Rectal smooth muscle tissue (tissue), 1 donor: Measurements from ENCODE around the gene PHF3.
"Not testable (repeated sequence)": the region's sequence is repeated elsewhere in the genome, so short reads cannot be mapped to it uniquely, and the experiment has no call there.

ENCODE experiments used
- H3K27ac ChIP-seq: one replicate; pipeline ENCODE4 v1.7.0; 2013; ENCODE audit warnings: low read depth, low read length, inconsistent platforms
- H3K27me3 ChIP-seq: one replicate; pipeline ENCODE4 v1.7.0; 2013; ENCODE audit warnings: low read length; ENCODE audit not compliant: control insufficient read depth, insufficient read depth
- H3K36me3 ChIP-seq: one replicate; pipeline ENCODE4 v1.7.0; 2013; ENCODE audit warnings: low read length; ENCODE audit not compliant: control insufficient read depth, insufficient read depth
- H3K4me1 ChIP-seq: one replicate; pipeline ENCODE4 v1.7.0; 2013; ENCODE audit warnings: low read length; ENCODE audit not compliant: control insufficient read depth, insufficient read depth
- H3K4me3 ChIP-seq: one replicate; pipeline ENCODE4 v1.7.0; 2013; ENCODE audit warnings: low read length
- H3K9ac ChIP-seq: one replicate; pipeline ENCODE4 v1.7.0; 2013; ENCODE audit warnings: low read length

The PHF3 gene

DNA sequence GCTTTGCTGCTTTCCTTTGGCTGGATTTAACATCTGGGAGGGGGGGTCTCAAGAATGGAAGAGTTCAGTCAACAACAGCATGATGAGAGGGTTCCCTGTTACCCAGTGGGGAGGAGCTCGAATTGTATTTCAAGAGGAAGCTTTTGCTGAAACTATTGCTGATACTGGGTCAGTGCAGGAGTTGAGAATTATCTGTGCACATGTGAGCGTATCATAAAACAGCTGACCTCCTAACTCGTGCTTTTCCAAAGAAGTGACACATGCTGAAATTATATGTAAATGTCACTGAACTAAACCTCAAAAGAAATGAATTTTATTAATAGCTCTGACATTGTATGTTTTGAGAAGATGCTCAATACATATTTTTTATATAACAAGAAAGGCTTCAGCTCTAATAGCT lies 96.3 kb downstream of the PHF3 start:
- Histone ChIP-seq H3K36me3 (no peaks in the 10 kb centered on the region), H3K27me3 (no peaks in the 10 kb centered on the region), H3K4me1 (no peaks in the 10 kb centered on the region), H3K27ac (no peak overlapping the region), H3K4me3 (no peak overlapping the region), H3K9ac (no peak overlapping the region)

DNA sequence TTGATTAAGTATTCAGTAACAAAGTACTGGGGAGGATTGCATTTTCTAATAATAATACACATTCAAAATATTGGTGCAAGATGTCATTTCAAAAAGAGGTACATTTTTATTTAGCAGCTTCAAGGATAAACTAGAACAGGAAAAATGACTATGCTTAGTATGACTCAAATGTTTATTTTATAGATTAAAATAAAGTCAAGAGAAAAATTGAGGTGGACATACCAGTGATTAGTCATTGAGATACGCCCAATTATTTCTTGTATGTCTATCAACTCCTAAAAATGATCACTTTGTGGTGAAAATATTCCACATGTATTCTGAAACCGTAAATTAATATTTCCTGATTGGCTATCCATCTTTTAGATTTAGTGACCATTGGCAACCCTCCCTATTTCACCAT lies 96.7 kb downstream of the PHF3 start:
- Histone ChIP-seq H3K27me3 (no peaks in the 10 kb centered on the region), H3K36me3 (no peaks in the 10 kb centered on the region), H3K4me1 (no peaks in the 10 kb centered on the region), H3K9ac (no peak overlapping the region), H3K27ac (no peak overlapping the region), H3K4me3 (no peak overlapping the region)

DNA sequence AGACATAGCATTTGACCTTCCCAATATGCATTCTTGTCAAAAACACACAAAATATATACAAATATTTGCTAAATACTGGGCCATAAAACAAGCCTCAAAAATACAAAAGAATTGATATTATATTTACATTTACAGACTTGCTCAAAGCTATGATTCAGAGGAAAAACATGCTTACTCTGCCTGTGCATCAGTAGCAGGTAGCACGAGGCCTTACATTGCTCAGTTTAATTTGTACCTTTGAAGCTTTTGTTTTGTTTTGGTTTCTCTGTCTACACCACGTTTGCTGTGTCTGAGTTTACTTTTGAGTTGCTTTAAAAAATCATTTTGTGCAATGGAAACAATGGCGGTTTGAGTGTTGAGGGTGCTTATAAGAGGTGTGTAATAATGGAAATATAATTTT lies 99.3 kb downstream of the PHF3 start:
- H3K36me3 ChIP-seq, result no peaks in the 10 kb centered on the region
- no peak overlapping the region for H3K27ac ChIP-seq
- H3K4me1 ChIP-seq, result no peaks in the 10 kb centered on the region
- no peaks in the 10 kb centered on the region for H3K27me3 ChIP-seq
- H3K4me3 ChIP-seq, result no peak overlapping the region
- no peak overlapping the region for H3K9ac ChIP-seq

GRCh38 chr6:63738190-63738589 lies 102.6 kb downstream of the PHF3 start:
- H3K9ac ChIP-seq, H3K4me3 ChIP-seq, H3K27ac ChIP-seq, H3K27me3 ChIP-seq, H3K36me3 ChIP-seq, H3K4me1 ChIP-seq: not testable (repeated sequence)

DNA sequence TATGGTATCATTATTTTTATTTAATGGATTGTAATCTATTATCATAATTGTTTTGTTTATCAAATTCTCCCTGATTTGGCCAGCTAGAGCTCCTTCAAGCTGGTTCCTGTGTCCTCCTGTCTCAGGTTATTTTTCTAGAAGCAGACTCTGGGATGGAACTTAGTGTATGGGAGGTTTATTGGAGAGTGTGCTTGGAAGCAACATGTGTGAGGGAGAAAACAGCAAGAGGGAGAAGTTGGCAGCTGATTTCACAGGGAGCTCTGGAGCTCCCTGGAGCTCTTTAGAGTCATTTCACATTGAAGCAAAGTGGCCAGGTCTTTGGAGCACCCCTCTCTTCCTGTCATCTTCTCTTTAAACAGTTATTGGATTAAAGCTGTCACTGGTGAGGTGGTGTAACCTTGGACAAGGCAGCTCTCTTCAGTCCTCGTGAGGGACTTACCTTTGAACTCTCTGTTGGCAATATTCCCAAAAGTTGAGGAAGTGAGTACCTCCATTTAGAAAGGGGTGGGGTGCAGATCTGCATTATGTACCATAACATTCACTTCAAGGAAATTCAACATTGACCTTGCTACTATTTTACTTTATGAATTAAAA lies 103.6 kb downstream of the PHF3 start:
- no peak overlapping the region for H3K27ac ChIP-seq
- no peak overlapping the region for H3K4me3 ChIP-seq
- H3K27me3 ChIP-seq, result no peaks in the 10 kb centered on the region
- no peaks in the 10 kb centered on the region for H3K36me3 ChIP-seq
- no peaks in the 10 kb centered on the region for H3K4me1 ChIP-seq
- H3K9ac ChIP-seq, result no peak overlapping the region

- Histone ChIP-seq H3K27me3 (no peaks in the 10 kb centered on the region), H3K4me3 (no peak overlapping the region), H3K4me1 (no peaks in the 10 kb centered on the region), H3K36me3 (no peaks in the 10 kb centered on the region), H3K27ac (no peak overlapping the region), H3K9ac (no peak overlapping the region)
These were observed 105.1 kb downstream of the PHF3 start for GRCh38 chr6:63740709-63741108.

- Histone ChIP-seq H3K27me3 (no peaks in the 10 kb centered on the region), H3K27ac (no peak overlapping the region), H3K4me3 (no peak overlapping the region), H3K36me3 (no peaks in the 10 kb centered on the region), H3K4me1 (no peaks in the 10 kb centered on the region), H3K9ac (no peak overlapping the region)
These were observed 106.5 kb downstream of the PHF3 start for GRCh38 chr6:63742060-63742459.

GRCh38 chr6:63743691-63744090 lies 108.1 kb downstream of the PHF3 start:
- no peaks in the 10 kb centered on the region for H3K36me3 ChIP-seq
- H3K4me3 ChIP-seq, result no peak overlapping the region
- no peak overlapping the region for H3K9ac ChIP-seq
- H3K27ac ChIP-seq, result no peak overlapping the region
- H3K4me1 ChIP-seq, result no peaks in the 10 kb centered on the region
- H3K27me3 ChIP-seq, result no peaks in the 10 kb centered on the region

- Histone ChIP-seq H3K27ac (no peak overlapping the region), H3K4me1 (no peaks in the 10 kb centered on the region), H3K9ac (no peak overlapping the region), H3K36me3 (no peaks in the 10 kb centered on the region), H3K27me3 (no peaks in the 10 kb centered on the region), H3K4me3 (no peak overlapping the region)
These were observed 109.2 kb downstream of the PHF3 start for GRCh38 chr6:63744810-63745209.

GRCh38 chr6:63745784-63746183 lies 110.2 kb downstream of the PHF3 start:
- Histone ChIP-seq H3K4me3 (no peak overlapping the region), H3K4me1 (no peaks in the 10 kb centered on the region), H3K27me3 (no peaks in the 10 kb centered on the region), H3K27ac (no peak overlapping the region), H3K36me3 (no peaks in the 10 kb centered on the region), H3K9ac (no peak overlapping the region)

DNA sequence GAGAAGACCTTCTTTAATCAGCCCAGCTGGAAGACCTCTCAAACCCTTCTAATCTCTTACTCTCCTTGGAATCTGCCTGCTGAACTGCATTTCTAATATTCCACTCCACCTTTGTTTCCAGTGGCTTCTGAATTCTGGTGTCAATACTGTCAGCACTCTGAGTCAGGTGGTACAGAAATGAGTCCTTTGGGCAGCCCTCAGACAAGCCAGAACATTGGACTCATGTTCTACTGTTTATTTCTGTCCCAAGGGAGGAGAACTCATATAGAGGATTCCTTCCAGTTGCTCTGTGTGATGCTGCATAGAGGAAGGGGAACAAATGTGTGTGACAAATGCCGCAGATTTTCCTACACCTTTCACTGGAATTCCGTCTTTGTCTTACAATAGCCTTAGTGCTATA lies 114.8 kb downstream of the PHF3 start:
- Histone ChIP-seq H3K4me3 (no peak overlapping the region), H3K36me3 (no peaks in the 10 kb centered on the region), H3K4me1 (no peaks in the 10 kb centered on the region), H3K27ac (no peak overlapping the region), H3K9ac (no peak overlapping the region), H3K27me3 (no peaks in the 10 kb centered on the region)

GRCh38 chr6:63757275-63757674 lies 121.7 kb downstream of the PHF3 start:
- not testable (repeated sequence) for H3K4me1 ChIP-seq, H3K27me3 ChIP-seq, H3K27ac ChIP-seq, H3K4me3 ChIP-seq, H3K9ac ChIP-seq, H3K36me3 ChIP-seq

DNA sequence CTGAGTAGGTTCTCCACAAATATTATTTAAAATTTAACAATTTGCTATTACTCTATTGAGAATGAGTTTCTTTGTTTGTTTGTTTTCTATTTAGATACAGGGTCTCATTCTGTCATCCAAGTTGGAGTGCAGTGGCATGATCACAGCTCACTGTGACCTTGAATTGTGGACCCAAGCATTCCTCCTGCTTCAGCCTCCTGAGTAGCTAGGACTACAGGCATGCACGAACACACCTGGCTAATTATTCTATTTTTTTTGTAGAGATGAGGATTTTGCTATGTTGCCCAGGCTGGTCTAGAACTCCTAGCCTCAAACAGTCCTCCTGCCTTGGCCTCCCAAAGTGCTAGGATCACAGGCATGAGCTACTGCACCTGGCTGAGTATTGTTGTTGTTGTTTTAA lies 122.2 kb downstream of the PHF3 start:
- Histone ChIP-seq H3K4me1 (no peaks in the 10 kb centered on the region), H3K36me3 (no peaks in the 10 kb centered on the region), H3K9ac (no peak overlapping the region), H3K27me3 (no peaks in the 10 kb centered on the region), H3K4me3 (no peak overlapping the region), H3K27ac (no peak overlapping the region)
